ENCODE measurements around the gene GNAI3.

GNAI3 gene

GRCh38 chr1:109527098-109527811, 21.2 kb upstream of the GNAI3 start:
- no peak for DNase-seq (ENCODE audit: low read depth in 3 of 3)

DNA sequence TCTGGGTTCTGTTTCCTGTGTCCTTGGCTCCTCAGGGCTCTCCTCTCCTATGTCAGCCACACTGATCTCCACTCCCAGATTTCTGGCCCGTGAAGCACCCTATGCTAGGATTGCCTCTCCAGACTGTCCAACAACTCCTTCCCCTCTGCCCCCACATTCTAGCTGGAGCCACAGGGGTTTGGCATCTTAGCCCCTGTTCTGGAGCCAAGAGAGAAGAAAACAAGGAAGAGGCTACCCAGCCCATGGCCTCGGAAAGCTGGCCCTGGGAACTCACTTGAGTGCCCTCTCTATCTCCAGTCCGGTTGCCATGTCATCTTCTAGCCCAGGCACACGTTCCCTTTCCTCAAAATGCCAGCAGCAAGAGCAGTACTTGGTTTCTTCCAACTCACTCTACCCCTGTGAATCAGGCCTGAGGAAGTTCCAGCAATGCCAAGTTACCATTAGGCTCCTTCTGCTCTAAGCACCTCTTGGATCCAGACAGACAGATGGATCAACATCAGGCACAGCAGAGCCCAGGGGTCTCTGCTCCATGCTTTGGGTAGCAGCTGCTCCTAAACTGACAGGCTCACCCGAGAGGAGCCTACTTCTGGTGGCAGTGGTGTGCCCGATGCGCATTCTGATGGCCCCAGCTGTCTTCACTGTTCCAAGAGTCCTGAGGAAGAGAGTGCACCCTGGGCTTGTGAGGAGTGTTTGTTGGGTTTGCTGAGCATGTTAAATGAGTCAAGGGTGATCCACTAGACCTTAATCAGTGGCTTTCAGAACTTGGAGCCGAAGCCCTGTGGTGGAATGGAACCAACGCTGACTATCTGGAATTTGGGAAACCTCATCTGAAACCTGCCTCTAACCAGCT, 20.3 kb upstream of the GNAI3 start:
- DNase-seq (ENCODE audit: low read depth in 3 of 3) = no peak

- no peak for DNase-seq (ENCODE audit: low read depth in 3 of 3)
Measured at GRCh38 chr1:109528712-109529111, 19.7 kb upstream of the GNAI3 start.

DNA sequence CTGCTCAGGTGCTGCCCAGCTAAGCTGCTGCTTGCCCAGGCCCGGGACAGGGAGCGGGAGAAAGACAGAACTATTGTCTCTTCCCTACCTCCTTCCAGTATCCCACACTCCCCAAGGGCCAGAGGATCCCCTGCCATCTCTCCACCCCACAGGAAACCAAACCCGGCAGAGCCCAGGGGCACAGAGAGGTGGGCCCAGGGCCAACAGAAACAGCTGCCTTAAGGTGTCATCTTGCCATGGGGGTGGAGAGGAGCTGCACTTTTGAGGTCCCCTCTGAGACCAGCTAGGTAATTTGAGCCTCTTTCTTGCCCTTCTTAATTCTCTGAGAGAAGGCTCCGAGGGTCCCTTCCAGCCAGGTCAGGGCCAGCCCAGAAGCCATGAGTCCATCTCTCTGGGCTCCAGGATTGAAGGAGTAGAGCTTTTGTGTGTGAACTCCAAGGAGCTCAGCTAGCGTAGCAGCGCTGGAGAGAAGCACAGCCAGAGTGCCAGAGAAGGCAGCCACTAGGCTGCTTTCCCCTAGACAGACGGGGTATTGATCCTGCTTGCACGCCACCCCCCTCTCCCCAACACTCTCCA, 18.4 kb upstream of the GNAI3 start:
- DNase-seq (ENCODE audit: low read depth in 3 of 3) = no peak

GRCh38 chr1:109530457-109531087, 17.8 kb upstream of the GNAI3 start:
- no peak for DNase-seq (ENCODE audit: low read depth in 3 of 3)

DNA sequence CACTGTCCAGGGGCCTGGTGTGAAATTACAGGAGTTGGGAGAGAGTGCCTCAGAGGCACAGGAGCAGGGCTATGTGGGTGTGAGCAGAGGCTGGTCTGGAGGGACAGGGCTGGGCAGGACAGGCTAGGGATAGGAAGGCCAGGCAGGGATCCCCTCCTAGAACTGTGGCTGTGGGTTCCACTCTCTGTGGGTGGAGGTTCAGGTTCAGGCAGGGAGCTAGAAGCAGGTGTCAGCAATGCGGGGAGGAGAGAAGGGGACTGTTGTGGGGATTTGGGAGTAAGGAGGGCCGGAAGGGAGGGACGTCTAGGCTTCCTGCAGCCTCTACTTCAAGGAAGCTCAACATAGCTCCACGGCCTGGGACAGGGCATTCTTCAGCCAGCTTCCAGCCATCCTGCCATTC, 17.0 kb upstream of the GNAI3 start:
- DNase-seq (ENCODE audit: low read depth in 3 of 3) = no peak

DNA sequence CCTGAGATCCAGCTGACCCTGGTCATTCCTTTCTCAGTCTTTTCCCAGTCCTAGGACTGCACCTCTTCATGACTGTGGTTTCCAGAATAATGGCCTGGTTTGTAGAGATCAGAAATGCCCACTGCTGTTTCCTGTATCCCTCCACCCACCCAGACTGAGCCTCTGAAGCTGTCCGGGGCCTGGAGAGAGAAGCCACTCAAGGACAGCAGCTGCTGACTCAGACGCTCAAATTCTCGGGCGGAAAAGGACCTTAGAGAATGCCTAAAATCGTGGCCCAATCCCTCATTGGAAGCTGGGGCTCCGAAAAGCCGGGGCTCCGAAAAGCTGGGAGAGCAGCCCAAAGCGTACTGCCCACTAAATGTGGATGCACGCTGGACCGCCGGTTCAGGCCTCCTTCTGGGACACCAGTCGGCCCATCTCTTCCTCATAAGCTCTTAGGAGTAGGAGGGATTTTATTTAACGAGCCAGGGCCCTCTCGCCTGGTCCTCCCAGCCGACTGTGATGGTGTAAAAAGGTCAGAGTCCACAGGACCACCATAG, 16.5 kb upstream of the GNAI3 start:
- DNase-seq (ENCODE audit: low read depth in 3 of 3) = no peak

GRCh38 chr1:109532365-109533136, 15.9 kb upstream of the GNAI3 start:
- peak; percentile 84 to 90 (median 90) for DNase-seq (ENCODE audit: low read depth in 3 of 3)

- no peak for DNase-seq (ENCODE audit: low read depth in 3 of 3)
Measured at GRCh38 chr1:109534307-109534858, 14.0 kb upstream of the GNAI3 start.

GRCh38 chr1:109535481-109535880, 12.9 kb upstream of the GNAI3 start:
- no peak for DNase-seq (ENCODE audit: low read depth in 3 of 3)

- DNase-seq (ENCODE audit: low read depth in 3 of 3) = no peak
Measured at GRCh38 chr1:109535971-109536491, 12.4 kb upstream of the GNAI3 start.

DNA sequence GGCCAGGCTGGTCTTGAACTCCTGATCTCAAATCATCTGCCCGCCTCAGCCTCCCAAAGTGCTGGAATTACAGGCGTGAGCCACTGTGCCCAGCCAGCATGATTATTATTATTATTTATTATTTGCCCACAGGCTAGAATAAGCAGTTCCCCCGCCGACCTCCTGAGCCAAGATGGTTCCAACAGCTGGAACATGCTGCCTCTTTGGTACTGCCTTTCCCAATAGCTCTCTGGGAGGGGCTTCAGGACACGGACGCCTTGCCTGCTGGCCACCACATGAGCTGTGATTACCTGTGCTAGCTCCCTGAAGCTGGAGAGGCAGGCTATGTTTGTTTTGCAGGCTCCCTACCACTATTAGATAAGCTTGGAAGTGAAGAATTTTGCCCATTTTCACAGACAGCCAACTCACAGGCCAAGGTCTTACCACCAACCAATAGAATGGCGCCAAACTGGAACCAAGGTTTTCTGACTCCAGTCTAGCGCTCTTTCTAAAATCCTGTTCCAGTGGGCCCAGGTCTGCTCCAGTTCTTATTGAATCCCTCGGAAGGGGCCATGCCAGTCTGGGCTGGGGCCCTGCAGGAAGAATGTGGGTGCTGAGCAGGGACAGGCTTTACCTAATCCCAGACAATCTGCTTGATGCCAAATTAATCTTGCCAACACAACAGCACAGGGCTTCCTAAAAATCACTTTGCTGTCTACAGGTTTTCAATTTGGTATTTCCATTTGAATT, 10.8 kb upstream of the GNAI3 start:
- DNase-seq (ENCODE audit: low read depth in 3 of 3) = no peak

- no peak for DNase-seq (ENCODE audit: low read depth in 3 of 3)
Measured at GRCh38 chr1:109538827-109539555, 9.4 kb upstream of the GNAI3 start.

GRCh38 chr1:109539676-109540075, 8.7 kb upstream of the GNAI3 start, which contains the start of gene GPR61:
Gene GPR61 (plus strand): TSS chr1:109539872. CDS start chr1:109543023, 3,151 bp downstream.
- no peak for DNase-seq (ENCODE audit: low read depth in 3 of 3)

GRCh38 chr1:109541102-109541501, 7.3 kb upstream of the GNAI3 start:
- no peak for DNase-seq (ENCODE audit: low read depth in 3 of 3)

GRCh38 chr1:109542657-109543056, 5.8 kb upstream of the GNAI3 start:
- no peak for DNase-seq (ENCODE audit: low read depth in 3 of 3)

DNA sequence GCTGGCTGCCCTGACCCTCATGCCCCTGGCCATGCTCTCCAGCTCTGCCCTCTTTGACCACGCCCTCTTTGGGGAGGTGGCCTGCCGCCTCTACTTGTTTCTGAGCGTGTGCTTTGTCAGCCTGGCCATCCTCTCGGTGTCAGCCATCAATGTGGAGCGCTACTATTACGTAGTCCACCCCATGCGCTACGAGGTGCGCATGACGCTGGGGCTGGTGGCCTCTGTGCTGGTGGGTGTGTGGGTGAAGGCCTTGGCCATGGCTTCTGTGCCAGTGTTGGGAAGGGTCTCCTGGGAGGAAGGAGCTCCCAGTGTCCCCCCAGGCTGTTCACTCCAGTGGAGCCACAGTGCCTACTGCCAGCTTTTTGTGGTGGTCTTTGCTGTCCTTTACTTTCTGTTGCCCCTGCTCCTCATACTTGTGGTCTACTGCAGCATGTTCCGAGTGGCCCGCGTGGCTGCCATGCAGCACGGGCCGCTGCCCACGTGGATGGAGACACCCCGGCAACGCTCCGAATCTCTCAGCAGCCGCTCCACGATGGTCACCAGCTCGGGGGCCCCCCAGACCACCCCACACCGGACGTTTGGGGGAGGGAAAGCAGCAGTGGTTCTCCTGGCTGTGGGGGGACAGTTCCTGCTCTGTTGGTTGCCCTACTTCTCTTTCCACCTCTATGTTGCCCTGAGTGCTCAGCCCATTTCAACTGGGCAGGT, 5.0 kb upstream of the GNAI3 start:
- no peak for DNase-seq (ENCODE audit: low read depth in 3 of 3)

DNA sequence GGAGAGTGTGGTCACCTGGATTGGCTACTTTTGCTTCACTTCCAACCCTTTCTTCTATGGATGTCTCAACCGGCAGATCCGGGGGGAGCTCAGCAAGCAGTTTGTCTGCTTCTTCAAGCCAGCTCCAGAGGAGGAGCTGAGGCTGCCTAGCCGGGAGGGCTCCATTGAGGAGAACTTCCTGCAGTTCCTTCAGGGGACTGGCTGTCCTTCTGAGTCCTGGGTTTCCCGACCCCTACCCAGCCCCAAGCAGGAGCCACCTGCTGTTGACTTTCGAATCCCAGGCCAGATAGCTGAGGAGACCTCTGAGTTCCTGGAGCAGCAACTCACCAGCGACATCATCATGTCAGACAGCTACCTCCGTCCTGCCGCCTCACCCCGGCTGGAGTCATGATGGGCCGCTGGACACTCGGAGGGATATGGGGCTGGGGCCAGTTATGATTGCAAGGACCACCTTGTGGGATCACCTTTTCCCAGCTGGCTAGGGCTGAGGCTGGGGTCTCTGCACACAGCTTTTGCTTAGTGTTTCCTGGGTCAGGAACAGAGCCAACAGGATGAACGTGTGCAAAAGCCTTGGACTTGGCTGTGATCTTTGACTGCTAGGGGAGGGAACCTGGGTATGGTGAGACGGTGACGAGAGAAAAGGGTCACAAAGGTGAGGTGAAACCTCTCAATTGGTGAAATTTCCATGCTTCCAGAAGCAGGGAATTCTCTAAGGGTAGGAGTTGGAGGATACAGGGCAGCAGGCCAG, 4.3 kb upstream of the GNAI3 start:
- DNase-seq (ENCODE audit: low read depth in 3 of 3) = no peak

All from stimulated activated CD4-positive, alpha-beta T cell treated with anti-CD3 and anti-CD28 coated beads, TNF-alpha, amount 100 ng/mL, for 24 hours (primary cell).